ENCODE measurements around the gene KCTD15. TPM values are rescaled to one million over a fixed set of nuclear protein-coding genes. Genes with fewer than 3 reads are reported as not detected.

KCTD15 gene
- total RNA-seq, 1 donor = 55.7 TPM

DNA sequence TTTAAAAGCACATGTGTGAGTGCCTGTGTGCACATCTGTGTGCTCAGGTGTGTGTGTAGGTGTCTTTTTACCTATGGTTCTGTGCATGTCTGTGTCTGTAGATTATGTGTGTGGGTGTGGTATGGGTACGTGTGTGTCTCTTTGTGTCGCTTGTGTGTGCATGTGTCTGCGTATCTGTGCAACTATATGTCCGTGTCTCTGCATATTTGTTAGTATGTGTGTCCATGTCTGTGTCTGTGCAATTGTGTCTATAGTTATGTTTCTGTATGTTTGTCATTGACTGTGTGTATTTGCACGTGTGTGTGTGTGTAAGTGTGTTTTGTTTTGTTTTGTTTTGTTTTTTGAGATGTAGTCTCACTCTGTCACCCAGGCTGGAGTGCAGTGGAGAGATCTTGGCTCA, 7.3 kb upstream of the KCTD15 start:
- no peaks in the 10 kb centered on the region for H3K79me2 ChIP-seq (ENCODE audit: insufficient read depth, low read length)
- no peaks in the 10 kb centered on the region for H3K36me3 ChIP-seq (ENCODE audit: insufficient read depth, low read length)
- no peaks in the 10 kb centered on the region for H4K20me1 ChIP-seq (ENCODE audit: insufficient read depth, low read length)
- no peak for TF ChIP-seq CTCF (IDR thresholded peaks at IDR 0.05; ENCODE audit: extremely low read depth, low read depth, low read length)
- H2AFZ ChIP-seq (ENCODE audit: low read length) = no peak overlapping the region
- DNase-seq (ENCODE audit: insufficient read length, low spot score, missing footprints) = no peak
- H3K4me3 ChIP-seq (ENCODE audit: insufficient read depth, low read length) = no peak overlapping the region
- no peaks in the 10 kb centered on the region for H3K9me3 ChIP-seq (ENCODE audit: low read depth, low read length)
- no peak overlapping the region for H3K4me2 ChIP-seq (ENCODE audit: insufficient read depth, low read length)
- no peak overlapping the region for H3K27ac ChIP-seq (ENCODE audit: low read depth, low read length)
- peaks cover 15% of the 10 kb centered on the region for H3K4me1 ChIP-seq (ENCODE audit: insufficient read depth, low read length)
- peaks cover 4% of the 10 kb centered on the region for H3K27me3 ChIP-seq (ENCODE audit: insufficient read depth, low read length)

DNA sequence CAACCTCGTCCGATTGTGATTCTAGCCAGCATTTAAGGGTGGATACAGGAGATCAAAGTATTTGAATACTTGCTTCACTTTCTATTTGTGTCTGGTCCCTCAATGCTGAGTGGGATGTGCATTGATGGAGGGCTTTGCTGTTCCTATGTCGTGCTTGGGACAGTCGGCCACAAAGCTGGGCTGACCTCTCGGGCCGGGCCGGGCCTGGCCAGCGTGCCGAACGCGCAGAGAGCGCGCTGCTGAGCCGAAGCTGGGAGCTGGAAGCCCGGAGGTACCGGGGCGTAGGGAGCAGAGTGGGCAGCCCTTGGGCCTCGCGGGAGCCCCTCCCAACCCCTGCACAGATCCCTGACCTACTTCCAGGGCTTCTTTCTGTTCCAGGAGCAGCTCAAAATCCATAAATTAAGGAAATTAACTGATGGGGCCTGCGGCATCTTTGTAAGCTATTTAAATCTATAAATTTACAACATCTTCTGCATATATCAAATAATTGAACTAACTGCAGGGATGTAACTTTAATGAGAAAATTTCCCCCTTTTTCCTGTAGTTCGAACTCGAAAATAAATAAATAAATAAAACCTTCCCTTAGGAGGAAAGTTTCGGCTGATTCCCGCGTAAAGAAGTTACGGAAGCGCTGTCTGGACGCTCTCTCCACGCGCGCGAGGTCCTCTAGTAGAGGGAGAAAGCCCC, 1.8 kb upstream of the KCTD15 start:
- DNase-seq (ENCODE audit: insufficient read length, low spot score, missing footprints) = peak; percentile 86
- no peak for TF ChIP-seq CTCF (IDR thresholded peaks at IDR 0.05; ENCODE audit: extremely low read depth, low read depth, low read length)

GRCh38 chr19:33795370-33796163, 1.1 kb upstream of the KCTD15 start:
- peak; percentile 98 for DNase-seq (ENCODE audit: insufficient read length, low spot score, missing footprints)
- peak overlapping the region; percentile 28 for H3K27ac ChIP-seq (ENCODE audit: low read depth, low read length)

More for the DNA sequence above, 1.8 kb upstream of the KCTD15 start:
- H3K27ac ChIP-seq (ENCODE audit: low read depth, low read length) = no peak overlapping the region
- H3K27me3 ChIP-seq (ENCODE audit: insufficient read depth, low read length) = no peaks in the 10 kb centered on the region
- H3K9me3 ChIP-seq (ENCODE audit: low read depth, low read length) = no peaks in the 10 kb centered on the region
- H3K4me2 ChIP-seq (ENCODE audit: insufficient read depth, low read length) = peak overlapping the region; percentile 78
- H3K4me3 ChIP-seq (ENCODE audit: insufficient read depth, low read length) = peak overlapping the region; percentile 75
- H3K79me2 ChIP-seq (ENCODE audit: insufficient read depth, low read length) = no peaks in the 10 kb centered on the region
- peaks cover 2% of the 10 kb centered on the region for H4K20me1 ChIP-seq (ENCODE audit: insufficient read depth, low read length)
- H2AFZ ChIP-seq (ENCODE audit: low read length) = peak overlapping the region; percentile 21
- peaks cover 8% of the 10 kb centered on the region for H3K4me1 ChIP-seq (ENCODE audit: insufficient read depth, low read length)
- H3K36me3 ChIP-seq (ENCODE audit: insufficient read depth, low read length) = no peaks in the 10 kb centered on the region

More at GRCh38 chr19:33795370-33796163, 1.1 kb upstream of the KCTD15 start:
- peak; percentile 49 for TF ChIP-seq CTCF (IDR thresholded peaks at IDR 0.05; ENCODE audit: extremely low read depth, low read depth, low read length)
- no peaks in the 10 kb centered on the region for H3K9me3 ChIP-seq (ENCODE audit: low read depth, low read length)
- peak overlapping the region; percentile 78 for H3K4me2 ChIP-seq (ENCODE audit: insufficient read depth, low read length)
- peak overlapping the region; percentile 75 for H3K4me3 ChIP-seq (ENCODE audit: insufficient read depth, low read length)
- peaks cover 8% of the 10 kb centered on the region for H3K4me1 ChIP-seq (ENCODE audit: insufficient read depth, low read length)
- no peaks in the 10 kb centered on the region for H3K27me3 ChIP-seq (ENCODE audit: insufficient read depth, low read length)
- no peaks in the 10 kb centered on the region for H3K36me3 ChIP-seq (ENCODE audit: insufficient read depth, low read length)
- H2AFZ ChIP-seq (ENCODE audit: low read length) = peak overlapping the region; percentile 59
- no peaks in the 10 kb centered on the region for H3K79me2 ChIP-seq (ENCODE audit: insufficient read depth, low read length)
- H4K20me1 ChIP-seq (ENCODE audit: insufficient read depth, low read length) = peaks cover 2% of the 10 kb centered on the region

Data from osteoblast (primary cell).